ENCODE results near the gene RRM1.
A peak's percentile ranks its signal among the peaks of the same experiment; 100 is the strongest.
"Not testable (repeated sequence)": the region's sequence is repeated elsewhere in the genome, so short reads cannot be mapped to it uniquely, and the experiment has no call there.

Gene RRM1

GRCh38 chr11:4084406-4085125, 10.0 kb upstream of the RRM1 start:
- no peak for DNase-seq

GRCh38 chr11:4085575-4085974, 9.0 kb upstream of the RRM1 start:
- DNase-seq: no peak

- DNase-seq: no peak
These were observed 7.8 kb upstream of the RRM1 start for GRCh38 chr11:4086575-4087353.

GRCh38 chr11:4087551-4087950, 7.0 kb upstream of the RRM1 start:
- DNase-seq: no peak

- no peak for DNase-seq
These were observed 4.3 kb upstream of the RRM1 start for GRCh38 chr11:4090258-4090657.

- DNase-seq: no peak
These were observed 2.6 kb upstream of the RRM1 start for GRCh38 chr11:4092026-4092425.

- no peak for DNase-seq
These were observed 866 bp upstream of the RRM1 start for GRCh38 chr11:4093519-4094347.

GRCh38 chr11:4095509-4096230, 1.1 kb downstream of the RRM1 start:
- DNase-seq: peak; percentile 41

GRCh38 chr11:4098026-4098621, 3.5 kb downstream of the RRM1 start:
- no peak for DNase-seq

- DNase-seq: no peak
These were observed 8.1 kb downstream of the RRM1 start for GRCh38 chr11:4102711-4103110.

- DNase-seq: no peak
These were observed 8.7 kb downstream of the RRM1 start for GRCh38 chr11:4103269-4103668.

GRCh38 chr11:4105916-4106315, 11.3 kb downstream of the RRM1 start:
- DNase-seq: no peak

GRCh38 chr11:4111834-4112233, 17.2 kb downstream of the RRM1 start:
- no peak for DNase-seq

- no peak for DNase-seq
These were observed 20.5 kb downstream of the RRM1 start for GRCh38 chr11:4115128-4115527.

- DNase-seq: no peak
These were observed 23.5 kb downstream of the RRM1 start for GRCh38 chr11:4118107-4118506.

- no peak for DNase-seq
These were observed 28.6 kb downstream of the RRM1 start for GRCh38 chr11:4123218-4123617.

- DNase-seq: no peak
These were observed 30.5 kb downstream of the RRM1 start for GRCh38 chr11:4125141-4125540.

GRCh38 chr11:4127357-4127756, 32.8 kb downstream of the RRM1 start:
- DNase-seq: no peak

GRCh38 chr11:4130219-4130618, 35.6 kb downstream of the RRM1 start:
- not testable (repeated sequence) for DNase-seq

- no peak for DNase-seq
These were observed 40.2 kb downstream of the RRM1 start for GRCh38 chr11:4134806-4135205.

GRCh38 chr11:4138497-4138896, 43.9 kb downstream of the RRM1 start:
- no peak for DNase-seq

GRCh38 chr11:4140067-4140636, 45.6 kb downstream of the RRM1 start:
- DNase-seq: no peak
